Activated CD8-positive, alpha-beta memory T cell treated with anti-CD3 and anti-CD28 coated beads, Interleukin-2, amount 50 U/mL, for 24 hours (primary cell): Measurements from ENCODE around the gene PIM1.

Experiments used
- DNase-seq: peaks from one replicate; pipeline ENCODE4 v3.0.0-alpha.2; 2020; ENCODE audit errors: extremely low read depth

Gene PIM1

DNA sequence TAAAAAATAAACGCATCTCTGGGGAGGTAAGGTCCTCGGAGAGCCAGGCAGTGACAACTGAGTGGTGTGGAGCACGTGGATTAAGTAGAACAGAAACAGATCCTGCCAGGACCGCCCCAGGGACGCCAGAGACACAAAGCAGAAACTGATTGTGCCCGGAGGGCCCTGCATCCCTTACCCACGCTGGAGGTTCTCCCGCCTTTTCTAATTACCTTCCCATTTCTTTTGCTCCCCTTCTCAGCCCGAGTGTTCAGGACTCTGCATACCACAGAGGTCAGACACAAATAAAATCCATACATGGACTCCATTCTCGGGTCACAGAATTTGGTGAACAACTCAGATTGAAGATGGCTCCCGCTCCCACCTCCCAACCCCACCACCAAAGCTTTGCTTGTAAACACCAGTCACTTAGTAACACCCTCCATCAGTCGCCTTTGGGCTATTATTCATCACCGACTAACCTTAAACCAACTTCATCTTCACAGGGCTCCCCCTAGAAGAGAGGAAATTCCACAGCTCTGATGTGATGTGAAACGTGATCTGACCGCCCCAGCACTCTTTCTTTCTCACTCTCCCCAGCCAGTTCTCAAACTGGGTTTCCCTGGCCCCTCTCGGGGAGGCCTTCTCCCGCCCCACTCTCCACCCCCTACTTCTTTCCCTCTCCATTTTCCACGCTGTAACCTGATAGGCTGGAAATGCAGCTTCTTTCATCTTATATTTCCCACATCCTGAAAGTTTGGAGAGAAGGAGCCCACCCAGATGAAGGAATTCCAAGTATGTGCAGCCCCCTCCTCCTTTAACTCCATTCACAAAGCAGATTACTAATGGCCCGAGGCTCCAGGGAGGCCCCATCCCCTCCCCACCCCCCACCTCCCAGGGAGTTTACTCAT lies 32.5 kb upstream of the PIM1 start:
- peak; percentile 8 for DNase-seq

GRCh38 chr6:37138856-37139229 lies 31.1 kb upstream of the PIM1 start:
- no peak for DNase-seq

DNA sequence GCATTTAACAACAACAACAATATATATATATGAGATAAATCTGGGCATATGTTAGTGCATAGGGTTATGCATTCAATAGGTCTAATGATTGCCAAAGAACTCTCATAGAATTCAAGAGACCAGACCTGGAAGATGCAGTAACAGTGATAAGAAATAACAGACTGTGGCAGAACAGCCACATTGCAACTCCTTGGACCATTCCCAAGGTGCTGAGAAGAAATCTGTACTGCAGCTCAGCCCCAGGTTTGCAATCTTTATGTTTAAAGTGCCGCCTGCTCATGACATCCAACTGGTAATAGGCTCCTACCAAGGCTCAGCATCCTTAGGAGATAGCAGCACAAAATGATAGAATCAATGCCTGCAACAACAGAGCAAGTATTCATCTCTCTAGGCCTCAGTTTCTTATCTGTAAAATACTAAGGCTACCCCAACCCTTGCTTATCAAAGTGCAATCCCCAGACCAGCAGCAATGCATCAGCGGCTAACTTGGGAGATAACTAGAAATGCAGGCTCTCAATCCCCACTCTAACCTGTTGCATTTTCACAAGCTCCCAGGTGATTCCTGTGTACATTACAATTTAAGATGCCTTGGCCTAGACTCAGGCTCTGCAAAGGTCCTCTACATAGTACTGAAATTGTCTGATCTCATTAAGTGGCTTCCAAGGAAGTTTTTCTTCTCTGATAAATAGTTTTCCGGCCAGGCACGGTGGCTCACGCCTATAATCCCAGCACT lies 30.6 kb upstream of the PIM1 start:
- no peak for DNase-seq

GRCh38 chr6:37140145-37140544 lies 29.8 kb upstream of the PIM1 start:
- DNase-seq = no peak

- DNase-seq = no peak
These were observed 28.5 kb upstream of the PIM1 start for GRCh38 chr6:37141281-37142049.

GRCh38 chr6:37142050-37142614 lies 27.8 kb upstream of the PIM1 start:
- no peak for DNase-seq

DNA sequence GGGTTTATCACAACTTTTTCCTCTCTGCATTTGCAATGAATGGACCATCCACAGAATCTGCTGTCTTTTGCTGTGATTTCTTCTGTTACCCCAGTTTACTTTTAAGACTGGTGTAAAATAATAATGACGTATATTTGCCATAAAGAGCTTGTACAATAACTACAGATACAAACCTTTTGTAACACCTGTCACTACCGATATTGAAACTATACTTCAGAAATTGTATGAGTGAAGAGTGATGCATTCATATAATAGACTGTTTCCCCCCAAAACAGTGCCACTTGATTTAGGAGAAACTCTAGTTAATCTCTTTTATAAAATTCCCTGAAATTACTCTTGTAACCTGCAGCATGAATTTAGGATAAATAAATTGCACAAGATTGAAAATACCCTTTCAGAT lies 26.4 kb upstream of the PIM1 start:
- no peak for DNase-seq

- no peak for DNase-seq
These were observed 24.5 kb upstream of the PIM1 start for GRCh38 chr6:37145443-37145842.

DNA sequence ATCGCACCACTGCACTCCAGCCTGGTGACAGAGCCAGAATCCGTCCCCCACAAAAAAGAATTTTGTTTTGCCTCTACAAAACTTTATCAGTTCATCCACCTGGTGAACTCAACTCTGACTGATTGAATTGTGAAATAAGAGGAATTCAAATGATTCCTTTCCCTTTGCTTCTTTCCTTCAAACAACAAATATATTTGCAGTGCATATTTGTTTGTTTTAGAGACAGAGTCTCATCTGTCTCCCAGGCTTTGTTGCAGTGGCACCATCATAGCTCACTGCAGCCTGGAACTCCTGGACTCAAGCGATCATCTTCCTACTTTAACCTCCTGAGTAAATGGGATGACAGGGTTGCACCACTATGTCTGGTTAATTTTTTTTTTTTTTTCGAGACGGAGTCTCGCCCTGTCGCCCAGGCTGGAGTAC lies 23.2 kb upstream of the PIM1 start:
- no peak for DNase-seq

DNA sequence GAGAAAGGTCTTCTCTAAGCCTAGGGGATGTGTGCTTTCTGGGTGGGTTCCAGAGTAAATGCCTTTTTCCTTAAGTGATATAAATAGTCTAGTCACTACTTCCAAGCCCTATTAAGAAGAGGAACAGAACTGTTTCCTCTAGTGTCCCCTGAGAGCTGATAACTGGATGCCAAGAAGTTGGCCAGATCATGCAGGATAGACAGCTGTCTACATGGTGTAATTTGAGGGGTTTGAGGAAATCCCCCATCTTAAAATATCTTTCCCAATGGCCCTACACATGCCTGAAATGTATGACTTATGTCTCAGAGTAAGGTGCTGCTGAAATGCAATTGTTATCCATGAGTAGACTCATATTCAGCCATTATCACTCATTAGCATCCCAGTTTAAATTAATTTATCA lies 20.2 kb upstream of the PIM1 start:
- no peak for DNase-seq

- DNase-seq = no peak
These were observed 19.6 kb upstream of the PIM1 start for GRCh38 chr6:37150314-37150713.

DNA sequence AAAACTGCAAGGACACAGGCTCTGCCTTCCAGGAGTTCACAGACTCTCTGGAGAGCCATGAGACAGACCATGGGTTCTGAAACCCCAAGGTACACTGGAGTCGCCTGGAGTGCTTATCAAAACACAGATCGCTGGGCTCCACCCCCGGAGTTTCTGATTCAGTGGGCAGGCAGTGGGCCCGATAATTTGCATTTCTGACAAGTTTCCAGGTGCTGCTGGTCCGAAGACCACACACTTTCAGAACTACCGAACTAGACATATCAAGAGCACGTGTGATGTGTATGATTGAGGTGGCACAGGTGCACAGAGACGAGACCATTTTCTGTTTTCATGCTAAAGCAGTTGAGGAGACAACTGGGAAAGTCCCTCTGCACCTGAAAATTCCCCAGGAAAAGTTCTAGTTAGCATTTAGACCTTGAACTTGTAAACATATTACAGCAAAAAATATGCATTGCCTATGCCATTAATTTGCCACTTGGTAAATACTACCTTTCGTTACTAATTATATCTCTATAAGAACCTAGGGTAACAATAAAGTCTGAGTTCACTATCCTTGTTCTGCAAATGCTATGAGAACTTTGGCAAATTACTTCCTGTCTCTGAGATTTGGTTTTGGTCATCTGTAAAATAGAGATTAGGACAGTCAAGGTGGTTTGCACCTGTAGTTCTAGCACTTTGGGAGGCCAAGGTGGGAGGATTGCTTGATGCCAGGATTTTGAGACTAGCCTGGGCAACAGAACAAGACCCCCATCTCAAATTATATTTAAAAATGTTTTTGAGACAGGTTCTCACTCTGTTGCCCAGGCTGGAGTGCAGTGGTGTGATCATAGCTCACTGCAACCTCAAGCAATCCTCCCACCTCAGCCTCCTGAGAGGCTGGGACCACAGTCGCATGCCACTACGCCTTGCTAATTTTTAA lies 14.3 kb upstream of the PIM1 start:
- no peak for DNase-seq

DNA sequence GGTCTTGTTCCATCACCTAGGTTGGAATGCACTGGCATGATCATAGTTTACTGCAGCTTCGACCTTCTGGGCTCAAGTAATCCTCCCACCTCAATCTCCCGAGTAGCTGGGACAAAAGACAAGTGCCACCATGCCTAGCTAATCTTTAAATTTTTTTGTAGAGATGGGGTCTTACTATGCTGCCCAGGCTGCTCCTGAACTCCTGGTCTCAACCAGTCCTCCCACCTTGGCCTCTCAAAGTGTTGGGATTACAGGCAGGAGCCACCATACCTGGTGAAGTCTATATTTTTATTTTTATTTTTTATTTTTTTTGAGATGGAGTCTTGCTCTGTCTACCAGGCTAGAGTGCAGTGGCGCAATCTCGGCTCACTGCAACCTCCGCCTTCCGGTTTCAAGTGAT lies 11.4 kb upstream of the PIM1 start:
- DNase-seq = no peak

- no peak for DNase-seq
These were observed 8.8 kb upstream of the PIM1 start for GRCh38 chr6:37160922-37161778.

- DNase-seq = no peak
These were observed 7.2 kb upstream of the PIM1 start for GRCh38 chr6:37162740-37163139.

DNA sequence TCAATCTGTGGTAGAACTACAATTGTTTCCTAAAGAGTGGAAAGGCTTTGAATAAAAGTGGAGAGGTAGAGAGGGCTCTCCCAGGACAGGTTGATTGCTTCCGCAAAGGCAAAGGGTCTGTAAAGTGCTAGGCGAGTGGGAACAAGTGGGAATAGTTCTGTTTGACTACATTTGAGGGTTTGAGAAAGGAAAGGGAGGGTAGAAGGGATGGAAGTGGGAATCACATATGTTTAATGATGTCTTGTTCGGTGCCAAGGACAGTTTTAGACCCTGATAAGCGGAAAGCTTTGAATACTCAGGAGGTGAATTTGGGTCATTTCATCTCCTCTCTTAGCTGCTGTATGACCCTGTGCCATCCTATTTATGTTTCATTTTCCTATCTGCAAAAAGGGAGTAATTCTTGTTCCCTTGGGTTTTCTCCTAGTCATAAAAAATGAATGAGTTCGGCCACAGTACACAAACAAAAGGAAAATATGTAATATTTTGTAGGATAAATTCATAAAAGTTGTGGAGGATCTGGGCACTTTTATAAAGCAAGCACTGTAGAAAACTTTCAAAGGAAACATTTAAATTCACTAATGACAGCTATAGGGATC lies 1.7 kb upstream of the PIM1 start:
- no peak for DNase-seq

DNA sequence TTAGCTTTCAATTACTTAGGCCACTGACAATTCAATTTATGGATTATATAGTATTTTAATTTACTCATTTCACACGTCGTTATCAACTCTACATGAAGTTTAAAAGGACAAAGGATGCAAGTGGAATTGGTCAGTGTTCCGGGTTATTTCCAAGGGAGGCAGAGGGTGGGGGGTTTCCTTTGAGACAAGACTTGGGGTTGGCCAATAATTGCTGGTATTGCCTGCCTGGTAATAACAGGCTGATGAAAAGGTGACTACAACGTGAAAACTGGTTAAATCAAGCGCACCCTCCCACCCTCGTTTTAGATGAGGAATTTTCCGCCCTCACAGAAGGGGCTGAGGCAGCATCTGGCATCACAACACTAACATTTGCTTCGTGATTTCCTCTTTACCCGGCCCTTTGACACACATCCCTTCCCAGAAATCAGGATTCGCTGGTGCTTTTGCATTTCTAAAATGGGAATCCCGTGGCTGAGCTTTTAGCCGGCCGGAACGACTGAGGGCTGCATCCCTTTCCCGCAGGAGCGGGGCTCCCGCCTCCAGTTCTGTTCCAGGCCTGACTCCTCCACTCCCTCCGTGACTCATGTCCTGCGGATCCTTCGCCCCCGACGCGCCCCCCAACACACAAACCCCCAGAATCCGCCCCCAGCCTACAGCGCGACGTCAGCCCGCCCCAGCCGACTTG lies 999 bp upstream of the PIM1 start:
- DNase-seq = no peak

DNA sequence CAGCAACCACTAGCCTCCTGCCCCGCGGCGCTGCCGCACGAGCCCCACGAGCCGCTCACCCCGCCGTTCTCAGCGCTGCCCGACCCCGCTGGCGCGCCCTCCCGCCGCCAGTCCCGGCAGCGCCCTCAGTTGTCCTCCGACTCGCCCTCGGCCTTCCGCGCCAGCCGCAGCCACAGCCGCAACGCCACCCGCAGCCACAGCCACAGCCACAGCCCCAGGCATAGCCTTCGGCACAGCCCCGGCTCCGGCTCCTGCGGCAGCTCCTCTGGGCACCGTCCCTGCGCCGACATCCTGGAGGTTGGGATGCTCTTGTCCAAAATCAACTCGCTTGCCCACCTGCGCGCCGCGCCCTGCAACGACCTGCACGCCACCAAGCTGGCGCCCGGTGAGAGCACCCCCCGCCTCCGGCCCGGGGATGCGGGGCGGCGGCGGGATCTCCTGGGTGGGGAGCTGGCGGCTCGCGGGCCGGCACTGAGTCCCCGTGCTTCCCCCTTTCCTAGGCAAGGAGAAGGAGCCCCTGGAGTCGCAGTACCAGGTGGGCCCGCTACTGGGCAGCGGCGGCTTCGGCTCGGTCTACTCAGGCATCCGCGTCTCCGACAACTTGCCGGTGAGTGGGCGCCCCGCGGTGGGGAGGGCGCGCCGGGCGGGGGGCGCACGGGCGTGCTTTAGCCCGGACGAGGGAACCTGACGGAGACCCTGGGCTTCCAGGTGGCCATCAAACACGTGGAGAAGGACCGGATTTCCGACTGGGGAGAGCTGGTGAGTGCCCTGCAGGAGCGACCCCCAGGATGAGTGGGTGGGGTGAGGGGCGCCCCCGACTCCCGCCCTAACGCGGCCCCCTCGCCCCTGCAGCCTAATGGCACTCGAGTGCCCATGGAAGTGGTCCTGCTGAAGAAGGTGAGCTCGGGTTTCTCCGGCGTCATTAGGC lies 585 bp downstream of the PIM1 start:
- no peak for DNase-seq
